UCSD-AML1 (cell line): ENCODE measurements around the gene MRPL12.

Experiments
- DNase-seq: peaks from one replicate; lab custom pipeline; 2025; ENCODE audit not compliant: unreplicated experiment; lab: John Stamatoyannopoulos, UW

Gene MRPL12

GRCh38 chr17:81715107-81715871, 12.1 kb downstream of the MRPL12 start:
- DNase-seq = no peak

GRCh38 chr17:81715872-81716673, 12.9 kb downstream of the MRPL12 start:
- no peak for DNase-seq

DNA sequence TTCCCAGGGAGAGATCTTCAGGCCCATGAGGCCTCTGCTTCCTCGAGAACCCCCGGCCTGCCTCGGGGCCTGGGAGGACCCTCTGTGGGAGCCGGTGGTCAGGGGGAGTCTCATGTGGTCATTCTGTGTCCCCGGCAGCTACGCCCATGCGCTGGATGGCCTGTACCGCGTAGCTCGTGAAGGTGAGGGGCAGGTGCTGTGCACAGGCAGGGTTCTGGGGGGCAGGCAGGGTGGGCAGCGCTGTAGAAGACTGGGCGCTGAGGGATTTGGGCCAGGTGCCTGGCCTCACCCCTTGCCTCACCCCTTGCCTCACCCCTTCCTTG, 13.5 kb downstream of the MRPL12 start:
- DNase-seq = no peak

DNA sequence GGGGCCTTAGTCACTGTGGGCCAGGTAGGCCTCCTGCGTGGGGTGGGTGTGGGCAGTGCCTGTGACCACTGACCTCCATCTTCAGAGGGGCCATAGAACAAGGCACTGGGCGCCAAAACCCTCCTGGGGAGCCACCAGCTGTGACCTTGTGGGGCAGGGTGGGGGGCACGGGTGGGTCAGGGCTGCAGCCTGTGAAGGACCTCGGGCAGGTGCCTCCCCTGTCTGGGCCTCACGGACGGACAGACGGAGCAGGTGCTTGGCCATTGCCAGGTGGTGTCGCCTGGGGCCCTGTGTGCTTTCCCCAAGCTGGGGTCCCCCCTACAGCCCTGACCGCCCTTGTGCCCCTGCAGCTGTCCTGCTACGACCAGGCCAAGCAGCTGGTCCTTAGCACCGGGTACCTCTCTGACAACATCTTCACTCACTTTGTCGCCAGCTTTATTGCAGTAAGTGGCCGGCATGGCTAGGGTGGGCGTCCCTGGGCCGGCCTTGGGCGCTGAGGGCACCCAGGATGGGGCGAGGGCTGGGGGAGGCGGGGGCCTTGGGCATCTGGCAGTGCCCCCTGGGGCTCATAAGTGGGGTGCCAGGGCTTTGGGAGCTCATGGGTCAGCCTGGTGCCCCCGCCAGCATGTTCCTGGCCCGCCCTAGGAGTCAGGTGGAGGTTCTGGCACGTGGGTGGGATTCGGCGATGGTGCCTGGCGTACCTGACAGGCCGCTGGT, 14.0 kb downstream of the MRPL12 start:
- DNase-seq = no peak

DNA sequence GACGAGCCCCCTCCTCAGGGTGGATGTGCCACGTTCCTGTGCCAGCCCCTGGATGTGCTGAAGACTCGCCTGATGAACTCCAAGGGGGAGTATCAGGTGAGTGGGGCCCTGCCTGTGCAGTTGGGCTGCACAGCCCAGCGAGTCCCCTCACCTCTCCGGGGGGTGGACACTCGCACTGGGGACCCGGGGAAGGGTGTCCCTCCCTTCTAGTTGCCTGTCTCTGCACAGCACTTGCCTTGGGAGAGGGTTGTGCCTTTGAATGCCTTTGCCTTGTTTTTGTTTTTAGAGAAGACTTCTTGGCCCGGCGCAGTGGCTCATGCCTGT, 14.6 kb downstream of the MRPL12 start:
- no peak for DNase-seq

DNA sequence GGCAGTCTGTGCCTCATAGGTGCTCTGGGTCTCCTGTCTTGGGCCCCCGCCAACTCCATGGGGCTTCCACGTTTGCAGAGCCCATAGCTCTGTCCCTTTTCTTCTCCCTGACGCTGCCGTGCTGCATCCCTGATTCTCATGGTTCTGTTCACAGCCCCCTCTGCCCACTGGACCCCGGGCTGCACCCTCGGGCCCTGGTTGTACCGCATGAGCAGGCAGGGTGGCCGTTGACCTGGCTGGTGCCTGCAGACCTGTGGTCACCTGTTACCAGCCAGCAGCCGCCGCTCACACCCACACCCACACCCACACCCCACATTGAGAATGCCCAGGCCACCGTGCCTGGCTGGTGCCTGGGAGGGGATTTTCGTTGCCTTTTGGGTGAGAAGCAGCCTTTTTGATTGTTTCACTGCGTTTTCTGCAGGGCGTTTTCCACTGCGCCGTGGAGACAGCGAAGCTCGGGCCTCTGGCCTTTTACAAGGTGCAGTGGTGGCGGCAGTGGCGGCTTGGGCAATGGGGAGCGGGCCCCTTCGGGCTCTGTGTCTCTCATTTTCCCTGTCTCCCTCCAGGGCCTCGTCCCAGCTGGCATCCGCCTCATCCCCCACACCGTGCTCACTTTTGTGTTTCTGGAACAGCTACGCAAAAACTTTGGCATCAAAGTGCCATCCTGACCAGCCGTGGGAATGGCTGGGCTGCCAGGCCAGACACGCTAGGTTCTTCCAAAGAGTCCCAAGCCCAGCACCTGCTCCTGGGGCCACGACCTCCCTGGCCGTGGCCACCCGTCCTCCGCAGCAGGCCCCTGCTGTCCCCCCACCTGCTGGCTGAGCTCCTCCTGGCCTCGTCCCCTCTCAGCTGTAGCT, 16.5 kb downstream of the MRPL12 start:
- DNase-seq = no peak

GRCh38 chr17:81720267-81721071, 17.3 kb downstream of the MRPL12 start:
- DNase-seq = no peak

- no peak for DNase-seq
Measured at GRCh38 chr17:81722184-81723120, 19.3 kb downstream of the MRPL12 start.

DNA sequence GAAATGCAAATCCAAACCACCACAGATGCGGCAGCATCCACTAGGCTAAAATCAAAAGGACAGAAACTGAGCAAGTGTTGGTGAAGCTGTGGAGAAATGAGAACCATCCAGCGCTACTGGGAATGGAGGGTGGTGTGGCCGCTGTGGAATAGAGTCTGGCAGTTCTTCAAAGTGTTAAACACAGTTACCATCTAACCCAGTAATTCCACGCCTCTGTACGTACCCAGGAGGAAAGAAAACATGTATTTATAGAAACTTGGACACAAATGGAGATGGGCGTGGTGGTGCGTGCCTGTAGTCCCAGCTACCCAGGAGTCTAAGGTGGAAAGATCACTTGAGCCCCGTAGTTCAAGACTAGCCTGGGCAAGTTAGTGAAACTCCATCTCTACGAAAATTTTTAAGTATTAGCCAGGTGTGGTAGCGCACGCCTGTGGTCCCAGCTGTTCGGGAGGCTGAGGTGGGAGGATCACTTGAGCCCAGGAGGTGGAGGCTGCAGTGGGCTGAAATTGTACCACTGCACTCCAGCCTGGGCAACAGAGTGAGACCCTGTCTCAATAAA, 20.6 kb downstream of the MRPL12 start:
- no peak for DNase-seq

DNA sequence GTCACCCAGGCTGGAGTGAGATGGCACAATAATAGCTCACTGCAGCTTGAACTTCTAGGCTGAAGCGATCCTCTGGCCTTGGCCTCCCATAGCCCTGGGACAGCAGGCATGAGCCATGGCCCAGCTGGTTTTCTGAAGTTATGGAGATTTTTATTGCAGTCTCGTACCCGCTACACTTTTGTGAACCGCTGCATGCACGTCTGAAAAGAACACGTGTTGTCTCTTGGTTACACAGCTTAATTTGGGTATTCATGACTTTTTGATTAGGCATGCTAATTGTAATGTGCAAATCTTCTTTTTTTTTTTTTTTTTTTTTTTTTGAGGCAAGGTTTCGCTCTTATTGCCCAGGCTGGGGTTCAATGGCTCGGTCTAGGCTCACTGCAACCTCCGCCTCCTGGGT, 22.3 kb downstream of the MRPL12 start:
- no peak for DNase-seq

- DNase-seq = no peak
Measured at GRCh38 chr17:81726004-81726403, 22.8 kb downstream of the MRPL12 start.

DNA sequence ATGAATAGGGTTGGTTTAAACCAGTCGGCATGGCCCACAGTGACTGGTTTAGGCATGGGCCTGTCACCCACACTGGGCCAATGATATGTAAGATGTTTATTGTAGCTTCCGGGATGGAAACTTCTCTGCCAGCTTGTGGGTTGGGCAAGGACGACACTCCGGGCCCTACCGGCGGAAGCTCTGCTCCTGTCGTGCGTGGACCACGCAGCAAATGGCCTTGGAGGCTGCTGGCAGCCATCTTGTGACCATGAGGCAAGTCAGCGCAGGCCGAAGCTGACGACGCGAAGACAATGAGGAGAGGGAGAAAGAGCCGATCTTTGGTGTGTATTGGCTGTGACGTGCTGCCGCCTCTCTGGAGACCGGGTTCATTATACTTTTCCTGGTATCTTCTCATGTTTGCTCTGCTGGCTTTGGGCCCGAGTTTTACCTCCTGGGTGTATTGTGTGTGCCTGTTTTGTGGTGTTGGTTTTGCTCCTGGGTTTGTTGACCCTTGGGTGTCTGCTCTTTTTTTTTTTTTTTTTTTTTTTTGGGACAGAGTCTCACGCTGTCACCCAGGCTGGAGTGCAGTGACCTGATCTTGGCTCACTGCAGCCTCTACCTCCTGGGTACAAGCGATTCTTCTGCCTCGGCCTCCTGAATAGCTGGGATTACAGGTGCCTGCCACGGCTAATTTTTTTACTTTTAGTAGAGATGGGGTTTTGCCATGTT, 24.3 kb downstream of the MRPL12 start:
- DNase-seq = no peak

DNA sequence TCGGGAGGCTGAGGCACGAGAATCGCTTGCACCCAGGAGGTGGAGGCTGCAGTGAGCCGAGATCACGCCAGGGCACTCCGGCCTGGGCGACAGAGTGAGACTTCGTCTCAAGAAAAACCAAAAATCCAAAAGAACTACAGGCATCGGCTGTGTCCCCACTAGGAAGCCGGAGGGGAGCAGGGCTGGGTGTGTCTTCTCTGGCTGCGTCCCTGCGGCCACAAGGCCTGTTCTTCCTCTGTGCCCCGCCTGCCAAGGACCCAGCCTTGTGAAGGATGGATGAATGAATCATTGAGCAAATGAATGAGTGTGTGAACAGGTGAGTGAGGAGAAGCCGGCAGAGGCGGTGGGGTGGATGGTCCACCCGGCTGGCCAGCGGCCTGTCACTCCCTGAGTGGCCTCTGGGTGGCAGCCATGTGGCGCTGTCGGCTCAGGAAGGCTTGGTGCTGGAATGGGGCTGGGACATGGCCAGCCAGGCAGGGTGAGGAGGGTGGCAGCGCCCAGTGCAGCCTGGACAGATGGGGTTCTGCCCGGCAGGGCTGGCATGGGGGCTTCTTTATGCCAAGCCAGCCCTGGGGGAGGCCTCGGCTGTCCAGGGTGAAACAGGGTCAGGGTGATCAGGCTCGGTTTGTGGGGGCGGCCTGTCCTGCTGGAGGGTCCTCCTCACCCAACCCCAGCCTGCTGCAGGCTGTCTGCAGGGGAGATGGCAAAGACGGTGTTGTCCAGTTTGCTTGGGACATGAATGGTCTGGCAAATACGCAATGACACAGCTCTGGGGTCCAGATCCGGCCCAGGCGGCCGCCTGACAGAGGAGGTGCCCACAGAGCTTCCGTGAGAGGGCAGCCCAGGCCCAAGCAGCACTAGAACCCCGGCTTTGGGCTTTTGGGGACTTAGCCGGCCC, 30.6 kb downstream of the MRPL12 start:
- peak; percentile 71 for DNase-seq

DNA sequence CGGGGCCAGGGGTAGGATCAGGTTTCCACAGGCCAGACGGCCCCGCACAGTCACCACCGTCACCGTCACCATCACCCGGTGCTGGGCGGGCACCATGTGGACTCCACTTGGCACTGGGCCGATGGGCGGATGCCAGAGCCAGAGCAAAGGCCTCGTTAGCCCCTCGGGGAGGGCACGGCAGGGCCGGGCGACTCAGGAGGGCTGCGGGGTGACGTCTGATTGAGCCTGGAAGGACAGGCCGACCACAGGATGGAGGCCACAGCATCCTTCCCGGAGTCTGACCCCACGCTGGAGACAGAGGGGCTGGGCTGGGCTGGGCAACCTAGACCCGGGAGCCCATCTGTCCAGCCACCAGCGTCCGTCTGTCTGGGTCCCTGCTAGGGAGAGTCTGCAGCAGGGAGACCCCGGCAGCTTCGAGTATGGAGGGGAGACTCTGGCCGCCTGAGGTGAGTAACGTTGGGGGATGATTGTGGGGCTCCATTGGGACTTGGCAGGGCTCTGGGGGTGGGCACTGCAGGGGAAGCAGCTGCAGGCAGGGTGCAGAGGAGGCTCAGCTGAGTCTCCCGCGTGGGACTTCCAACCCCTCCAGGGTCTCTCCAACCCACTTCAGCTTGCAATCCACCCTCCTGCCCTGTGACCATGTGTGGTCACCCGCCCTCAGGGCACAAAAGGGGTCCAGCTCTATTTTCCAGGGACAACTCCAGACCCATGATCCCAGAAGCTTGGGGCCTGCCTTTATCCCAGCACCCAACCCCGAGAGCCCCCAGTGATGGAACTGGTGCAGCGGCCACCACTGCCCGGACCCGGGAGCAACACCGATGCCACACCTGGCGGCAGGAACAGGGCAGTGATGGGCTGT, 31.5 kb downstream of the MRPL12 start:
- DNase-seq = no peak

GRCh38 chr17:81735264-81736102, 32.3 kb downstream of the MRPL12 start:
- peak; percentile 64 for DNase-seq
